GM20431 (cell line): ENCODE data around the gene ZNF839.
"Not testable (repeated sequence)": the region's sequence is repeated elsewhere in the genome, so short reads cannot be mapped to it uniquely, and the experiment has no call there.

Experiments
- in situ Hi-C: fragments of 300-500 bp; cut with MseI, MboI; formaldehyde crosslinking; loops from one replicate; pipeline ENCODE4 v1.15.0; 2020; ENCODE audit warnings: low sequenced_read_pairs; ENCODE audit not compliant: unreplicated experiment

Gene ZNF839

GRCh38 chr14:102319351-102320032 is at the start of gene ZNF839:
Gene ZNF839, plus strand, starts transcription at chr14:102319746. Its CDS starts 20 bp downstream, at chr14:102319766.
- in situ Hi-C loops: no loop called here

- in situ Hi-C loops: no loop called here
Observed at GRCh38 chr14:102272392-102272791, 47.2 kb upstream of the ZNF839 start.

GRCh38 chr14:102275866-102276265 is 43.7 kb upstream of the ZNF839 start:
- in situ Hi-C loops: no loop called here

GRCh38 chr14:102277874-102278630 is 41.5 kb upstream of the ZNF839 start:
- in situ Hi-C loops: no loop called here

GRCh38 chr14:102278631-102278935 is 41.0 kb upstream of the ZNF839 start:
- in situ Hi-C loops: no loop called here

- in situ Hi-C loops: no loop called here
Observed at GRCh38 chr14:102279282-102279681, 40.3 kb upstream of the ZNF839 start.

GRCh38 chr14:102279688-102280348 is 39.7 kb upstream of the ZNF839 start:
- in situ Hi-C loops: no loop called here

- in situ Hi-C loops: no loop called here
Observed at GRCh38 chr14:102280376-102280962, 39.1 kb upstream of the ZNF839 start.

GRCh38 chr14:102282751-102283465 is 36.6 kb upstream of the ZNF839 start:
- in situ Hi-C loops: no loop called here

GRCh38 chr14:102283631-102284129 is 35.9 kb upstream of the ZNF839 start:
- in situ Hi-C loops: no loop called here

- in situ Hi-C loops: no loop called here
Observed at GRCh38 chr14:102285106-102285505, 34.4 kb upstream of the ZNF839 start.

- in situ Hi-C loops: no loop called here
Observed at GRCh38 chr14:102288139-102288538, 31.4 kb upstream of the ZNF839 start.

GRCh38 chr14:102292441-102292840 is 27.1 kb upstream of the ZNF839 start:
- in situ Hi-C loops: no loop called here

GRCh38 chr14:102293781-102294180 is 25.8 kb upstream of the ZNF839 start:
- in situ Hi-C loops: no loop called here

- in situ Hi-C loops: no loop called here
Observed at GRCh38 chr14:102295270-102295669, 24.3 kb upstream of the ZNF839 start.

GRCh38 chr14:102297436-102298170 is 21.9 kb upstream of the ZNF839 start:
- in situ Hi-C loops: no loop called here

- in situ Hi-C loops: not testable (repeated sequence)
Observed at GRCh38 chr14:102298303-102299070, 21.1 kb upstream of the ZNF839 start.

- in situ Hi-C loops: no loop called here
Observed at GRCh38 chr14:102303664-102304063, 15.9 kb upstream of the ZNF839 start.
